ENCODE results near the gene EPOP. TPM values are rescaled to one million over a fixed set of nuclear protein-coding genes. Genes with fewer than 3 reads are reported as not detected.
"Not testable (repeated sequence)": the region's sequence is repeated elsewhere in the genome, so short reads cannot be mapped to it uniquely, and the experiment has no call there.

The EPOP gene
- polyA plus RNA-seq, 5 donors, result 1.2 to 2.1 (median 1.7) TPM

- no peak for DNase-seq
These were observed 20.1 kb downstream of the EPOP start for GRCh38 chr17:38654411-38655398.

GRCh38 chr17:38653679-38654078 lies 21.1 kb downstream of the EPOP start:
- no peak for DNase-seq

DNA sequence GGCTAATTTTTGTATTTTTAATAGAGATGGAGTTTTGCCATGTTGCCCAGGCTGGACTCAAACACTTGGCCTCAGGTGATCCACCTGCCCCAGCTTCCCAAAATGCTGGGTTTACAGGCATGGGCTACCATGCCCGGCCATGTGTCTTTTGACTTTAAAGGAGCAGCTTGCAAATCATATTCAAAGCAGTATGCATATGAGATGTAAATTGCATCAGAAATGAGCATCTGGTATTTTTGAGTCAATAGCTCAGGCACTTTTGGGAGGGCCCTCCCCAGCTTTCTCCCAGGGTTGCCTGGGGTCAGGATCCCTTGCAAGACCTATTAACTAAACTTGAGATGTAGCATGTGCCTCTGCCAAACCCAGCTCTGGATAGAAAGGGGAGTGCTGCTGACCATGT lies 21.5 kb downstream of the EPOP start:
- DNase-seq, result no peak

- DNase-seq, result not testable (repeated sequence)
These were observed 24.0 kb downstream of the EPOP start for GRCh38 chr17:38650653-38651173.

DNA sequence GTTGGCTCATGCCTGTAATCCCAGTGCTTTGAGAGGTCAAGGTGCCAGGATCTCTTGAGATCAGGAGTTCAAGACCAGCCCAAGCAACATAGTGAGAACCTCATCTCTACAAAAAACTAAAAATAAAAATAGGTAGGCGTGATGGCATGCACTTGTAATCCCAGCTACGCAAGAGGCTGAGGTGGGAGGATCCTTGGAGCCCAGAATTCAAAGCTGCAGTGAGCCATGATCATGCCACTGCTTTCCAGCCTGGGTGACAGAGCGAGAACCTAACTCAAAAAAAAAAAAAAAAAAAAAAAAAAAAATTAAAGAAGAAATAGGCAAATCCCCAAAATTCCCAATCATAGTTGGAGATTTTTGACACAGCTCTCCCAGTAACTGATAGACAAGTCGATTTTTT lies 36.8 kb downstream of the EPOP start:
- DNase-seq, result no peak

- no peak for DNase-seq
These were observed 38.7 kb downstream of the EPOP start for GRCh38 chr17:38636054-38636453.

GRCh38 chr17:38632334-38632733 lies 42.4 kb downstream of the EPOP start:
- no peak for DNase-seq

- no peak for DNase-seq
These were observed 46.3 kb downstream of the EPOP start for GRCh38 chr17:38628441-38628840.

DNA sequence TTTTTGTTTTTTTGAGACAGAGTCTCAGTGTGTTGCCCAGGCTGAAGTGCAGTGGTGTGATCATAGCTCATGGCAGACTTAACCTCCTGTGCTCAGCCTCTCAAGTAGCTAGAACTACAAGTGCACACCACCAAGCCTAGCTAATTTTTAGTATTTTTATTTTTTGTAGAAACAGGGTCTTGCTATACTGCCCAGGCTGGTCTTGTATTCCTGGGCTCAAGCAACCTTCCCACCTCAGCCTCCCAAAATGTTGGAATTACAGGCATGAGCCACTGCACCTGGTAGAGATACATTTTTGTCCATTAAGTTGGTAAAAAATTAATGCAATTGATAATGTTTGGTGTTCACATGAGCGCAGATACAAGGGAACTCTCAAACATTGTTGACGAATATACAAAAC lies 46.8 kb downstream of the EPOP start:
- no peak for DNase-seq

DNA sequence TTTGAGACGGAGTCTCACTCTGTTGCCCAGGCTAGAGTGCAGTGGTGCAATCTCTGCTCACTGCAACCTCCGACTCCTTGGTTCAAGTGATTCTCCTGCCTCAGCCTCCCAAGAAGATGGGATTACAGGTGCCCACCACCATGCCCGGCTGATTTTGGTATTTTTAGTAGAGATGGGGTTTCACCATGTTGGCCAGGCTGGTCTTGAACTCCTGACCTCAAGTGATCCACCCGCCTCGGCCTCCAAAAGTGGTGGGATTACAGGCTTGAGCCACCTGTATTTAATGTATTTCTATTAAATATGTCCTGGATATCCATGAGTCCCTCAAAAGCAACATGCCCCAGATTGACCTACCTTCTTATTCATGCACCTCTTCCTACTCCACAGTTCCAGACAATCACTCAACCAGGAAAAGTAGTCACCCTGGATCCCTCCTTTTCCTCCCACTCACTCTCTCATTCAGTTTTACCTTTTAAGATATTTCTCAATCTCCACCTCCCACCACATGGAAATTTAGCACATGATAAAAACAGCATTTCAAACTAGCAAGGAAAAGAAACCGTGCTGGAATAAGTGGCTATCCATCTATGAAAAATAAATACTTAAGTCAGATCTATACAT lies 48.0 kb downstream of the EPOP start:
- not testable (repeated sequence) for DNase-seq

DNA sequence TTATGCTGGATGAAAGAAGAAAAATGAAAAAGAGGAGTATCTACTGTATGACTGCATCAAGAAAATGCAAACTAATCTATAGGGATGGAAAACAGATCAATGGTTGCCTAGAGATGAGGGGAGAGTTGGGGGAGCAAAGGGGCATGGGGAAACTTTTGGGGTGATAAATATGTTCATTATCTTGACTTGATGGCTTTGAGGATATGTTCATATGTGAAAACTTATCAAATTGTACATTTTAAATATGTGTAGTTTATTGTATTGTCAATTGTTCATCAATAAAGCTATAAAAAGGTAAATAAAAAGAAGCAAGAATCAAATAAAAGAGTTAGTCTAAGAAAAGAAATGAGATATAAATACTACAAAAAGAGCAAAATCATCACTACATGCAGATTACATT lies 49.3 kb downstream of the EPOP start:
- no peak for DNase-seq

DNA sequence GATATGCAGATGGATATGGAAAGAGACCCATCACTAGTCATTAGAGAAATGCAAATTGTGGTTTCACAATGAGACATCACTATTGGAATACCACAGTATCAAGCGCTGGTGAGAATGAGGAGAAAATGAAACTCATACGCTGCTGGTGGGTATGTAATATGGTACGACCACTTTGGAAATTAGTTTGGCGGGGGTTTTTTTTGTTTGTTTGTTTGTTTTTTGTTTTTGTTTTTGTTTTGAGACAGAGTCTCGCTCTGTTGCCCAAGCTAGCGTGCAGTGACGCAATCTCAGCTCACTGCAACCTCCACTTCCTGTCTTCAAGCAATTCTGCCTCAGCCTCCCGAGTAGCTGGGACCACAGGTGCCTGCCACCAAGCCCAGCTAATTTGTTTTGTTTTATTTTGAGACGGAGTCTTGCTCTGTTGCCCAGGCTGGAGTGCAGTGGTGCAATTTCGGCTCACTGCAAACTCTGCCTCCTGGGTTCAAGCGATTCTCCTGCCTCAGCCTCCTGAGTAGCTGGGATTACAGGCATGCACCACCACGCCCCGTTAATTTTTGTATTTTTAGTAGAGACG lies 49.9 kb downstream of the EPOP start:
- not testable (repeated sequence) for DNase-seq

Other genes starting within 250 kb of the EPOP start
- gene ARHGAP23, start 246.5 kb downstream of the EPOP start, polyA plus RNA-seq (ENCODE audit: insufficient read depth in 1 of 5, insufficient read length in 5 of 5, low replicate concordance in 1 of 5), result 10 to 100 TPM; 27.3 to 38.1 (median 31.9) TPM
- 10 to 100 TPM in 2 of 5 donors, 1 to 10 TPM in 3; 5.8 to 10.8 (median 8.8) TPM for gene SRCIN1, start 69.0 kb downstream of the EPOP start, polyA plus RNA-seq (ENCODE audit: insufficient read depth in 1 of 5, insufficient read length in 5 of 5, low replicate concordance in 1 of 5)
- gene MLLT6, start 30.3 kb upstream of the EPOP start, polyA plus RNA-seq (ENCODE audit: insufficient read depth in 1 of 5, insufficient read length in 5 of 5, low replicate concordance in 1 of 5), result 100 to 1,000 TPM in 3 of 5 donors, 10 to 100 TPM in 2; 88.4 to 127 (median 112) TPM
- 10 to 100 TPM in 3 of 5 donors, 1 to 10 TPM in 2; 9.5 to 20.5 (median 11.5) TPM for gene CISD3, start 55.4 kb upstream of the EPOP start, polyA plus RNA-seq (ENCODE audit: insufficient read depth in 1 of 5, insufficient read length in 5 of 5, low replicate concordance in 1 of 5)
- 100 to 1,000 TPM in 2 of 5 donors, 10 to 100 TPM in 3; 63.6 to 108 (median 89.9) TPM for gene PCGF2, start 73.4 kb upstream of the EPOP start, polyA plus RNA-seq (ENCODE audit: insufficient read depth in 1 of 5, insufficient read length in 5 of 5, low replicate concordance in 1 of 5)
- gene PSMB3, start 77.8 kb upstream of the EPOP start, polyA plus RNA-seq (ENCODE audit: insufficient read depth in 1 of 5, insufficient read length in 5 of 5, low replicate concordance in 1 of 5), result 100 to 1,000 TPM in 2 of 5 donors, 10 to 100 TPM in 3; 90.6 to 113 (median 97.3) TPM
- gene PIP4K2B, start 124.6 kb upstream of the EPOP start, polyA plus RNA-seq (ENCODE audit: insufficient read depth in 1 of 5, insufficient read length in 5 of 5, low replicate concordance in 1 of 5), result 10 to 100 TPM; 80.6 to 92.5 (median 84.1) TPM
- 10 to 100 TPM; 25.3 to 29.6 (median 26.5) TPM for gene CWC25, start 150.4 kb upstream of the EPOP start, polyA plus RNA-seq (ENCODE audit: insufficient read depth in 1 of 5, insufficient read length in 5 of 5, low replicate concordance in 1 of 5)
- 1,000 to 10,000 TPM; 2,672 to 3,641 (median 3,192) TPM for gene RPL23, start 178.8 kb upstream of the EPOP start, polyA plus RNA-seq (ENCODE audit: insufficient read depth in 1 of 5, insufficient read length in 5 of 5, low replicate concordance in 1 of 5)
- 100 to 1,000 TPM; 132 to 164 (median 144) TPM for gene LASP1, start 195.1 kb upstream of the EPOP start, polyA plus RNA-seq (ENCODE audit: insufficient read depth in 1 of 5, insufficient read length in 5 of 5, low replicate concordance in 1 of 5)

Measured in right lung (tissue), 5 donors.